GM18519 (cell line): ENCODE measurements around the gene PTPN6.

ENCODE experiments used
- ATAC-seq: cut with Tn5 transposase; IDR thresholded peaks from one replicate; pipeline ENCODE4 v1.9.1; 2021; ENCODE audit warnings: mild to moderate bottlenecking, moderate library complexity; ENCODE audit not compliant: unreplicated experiment, low FRiP score

The PTPN6 gene

DNA sequence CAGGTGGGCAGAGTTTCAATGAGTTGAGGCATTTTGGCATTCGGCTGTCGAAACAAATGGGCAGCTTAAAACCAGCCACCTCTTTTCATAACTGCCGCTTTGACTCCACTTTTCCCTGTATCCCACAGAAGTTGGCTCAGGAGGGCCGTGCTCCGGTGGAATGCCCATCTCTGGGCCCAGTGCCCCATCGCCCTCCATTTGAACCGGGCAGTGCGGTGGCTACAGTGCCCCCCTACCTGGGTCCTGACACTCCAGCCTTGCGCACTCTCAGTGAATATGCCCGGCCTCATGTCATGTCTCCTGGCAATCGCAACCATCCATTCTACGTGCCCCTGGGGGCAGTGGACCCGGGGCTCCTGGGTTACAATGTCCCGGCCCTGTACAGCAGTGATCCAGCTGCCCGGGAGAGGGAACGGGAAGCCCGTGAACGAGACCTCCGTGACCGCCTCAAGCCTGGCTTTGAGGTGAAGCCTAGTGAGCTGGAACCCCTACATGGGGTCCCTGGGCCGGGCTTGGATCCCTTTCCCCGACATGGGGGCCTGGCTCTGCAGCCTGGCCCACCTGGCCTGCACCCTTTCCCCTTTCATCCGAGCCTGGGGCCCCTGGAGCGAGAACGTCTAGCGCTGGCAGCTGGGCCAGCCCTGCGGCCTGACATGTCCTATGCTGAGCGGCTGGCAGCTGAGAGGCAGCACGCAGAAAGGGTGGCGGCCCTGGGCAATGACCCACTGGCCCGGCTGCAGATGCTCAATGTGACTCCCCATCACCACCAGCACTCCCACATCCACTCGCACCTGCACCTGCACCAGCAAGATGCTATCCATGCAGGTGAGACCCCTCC lies 12.6 kb upstream of the PTPN6 start:
- ATAC-seq, result no peak

- no peak for ATAC-seq
Measured at GRCh38 chr12:6939191-6939540, 12.0 kb upstream of the PTPN6 start.

- no peak for ATAC-seq
Measured at GRCh38 chr12:6941267-6941666, 9.9 kb upstream of the PTPN6 start.

GRCh38 chr12:6941782-6942181 lies 9.4 kb upstream of the PTPN6 start:
- no peak for ATAC-seq

GRCh38 chr12:6942331-6942665 lies 8.9 kb upstream of the PTPN6 start:
- no peak for ATAC-seq

- no peak for ATAC-seq
Measured at GRCh38 chr12:6943389-6943721, 7.8 kb upstream of the PTPN6 start.

GRCh38 chr12:6943722-6944380 lies 7.3 kb upstream of the PTPN6 start, which contains the start of the genes C12orf57 and RNU7-1:
TSS of gene C12orf57 (plus strand) at chr12:6944022. CDS start at chr12:6944122, 100 bp downstream.
TSS of gene RNU7-1 (plus strand) at chr12:6943816.
- no peak for ATAC-seq

DNA sequence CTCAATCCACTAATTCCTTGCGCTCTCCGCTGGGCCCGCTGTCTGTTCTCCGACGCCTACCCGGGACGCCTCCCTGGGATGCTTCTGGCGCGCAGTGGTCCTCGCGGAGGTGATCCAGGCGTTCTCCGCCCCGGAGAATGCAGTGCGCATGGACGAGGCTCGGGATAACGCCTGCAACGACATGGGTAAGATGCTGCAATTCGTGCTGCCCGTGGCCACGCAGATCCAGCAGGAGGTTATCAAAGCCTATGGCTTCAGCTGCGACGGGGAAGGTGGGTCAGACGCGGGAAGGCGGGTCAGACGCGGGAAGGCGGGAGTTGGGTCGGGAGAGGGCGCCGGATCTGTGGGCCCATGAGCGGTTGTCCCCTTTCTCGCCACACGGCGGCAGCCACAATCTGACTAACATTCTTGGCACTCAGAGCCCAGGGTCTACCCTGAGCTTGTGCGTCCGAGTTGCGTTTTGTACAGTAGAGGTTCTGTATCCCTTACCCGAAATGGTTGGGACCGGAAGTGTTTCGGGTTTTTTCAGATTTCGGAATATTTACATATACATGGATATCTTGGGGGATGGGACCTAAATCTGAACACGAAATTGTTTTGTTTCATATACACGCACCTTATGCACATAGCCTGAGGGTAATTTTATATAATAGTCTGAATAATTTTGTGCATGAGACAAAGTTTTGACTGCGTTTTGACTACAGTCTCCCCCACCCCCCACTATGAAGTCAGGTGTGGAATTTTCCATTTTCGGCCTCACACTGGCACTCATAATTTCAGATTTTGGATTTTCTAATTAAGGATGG lies 6.6 kb upstream of the PTPN6 start:
- no peak for ATAC-seq

DNA sequence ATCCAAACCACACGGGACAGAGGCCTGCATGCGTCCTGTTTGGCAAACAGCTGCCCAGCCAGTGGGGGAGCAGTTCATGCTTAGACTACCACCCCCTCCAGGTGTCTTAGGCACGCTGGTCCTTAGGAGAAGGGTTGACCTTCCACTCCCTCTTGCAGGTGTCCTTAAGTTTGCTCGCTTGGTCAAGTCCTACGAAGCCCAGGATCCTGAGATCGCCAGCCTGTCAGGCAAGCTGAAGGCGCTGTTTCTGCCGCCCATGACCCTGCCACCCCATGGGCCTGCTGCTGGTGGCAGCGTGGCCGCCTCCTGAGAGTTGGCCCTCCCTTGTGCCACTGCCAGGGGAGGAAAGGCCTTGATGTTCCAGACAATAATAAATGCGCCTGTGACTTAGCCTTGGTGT lies 5.5 kb upstream of the PTPN6 start:
- ATAC-seq, result no peak

GRCh38 chr12:6946033-6946919 lies 4.9 kb upstream of the PTPN6 start:
- no peak for ATAC-seq

- ATAC-seq, result no peak
Measured at GRCh38 chr12:6946920-6947374, 4.2 kb upstream of the PTPN6 start.

GRCh38 chr12:6947615-6948014 lies 3.5 kb upstream of the PTPN6 start:
- ATAC-seq, result no peak

DNA sequence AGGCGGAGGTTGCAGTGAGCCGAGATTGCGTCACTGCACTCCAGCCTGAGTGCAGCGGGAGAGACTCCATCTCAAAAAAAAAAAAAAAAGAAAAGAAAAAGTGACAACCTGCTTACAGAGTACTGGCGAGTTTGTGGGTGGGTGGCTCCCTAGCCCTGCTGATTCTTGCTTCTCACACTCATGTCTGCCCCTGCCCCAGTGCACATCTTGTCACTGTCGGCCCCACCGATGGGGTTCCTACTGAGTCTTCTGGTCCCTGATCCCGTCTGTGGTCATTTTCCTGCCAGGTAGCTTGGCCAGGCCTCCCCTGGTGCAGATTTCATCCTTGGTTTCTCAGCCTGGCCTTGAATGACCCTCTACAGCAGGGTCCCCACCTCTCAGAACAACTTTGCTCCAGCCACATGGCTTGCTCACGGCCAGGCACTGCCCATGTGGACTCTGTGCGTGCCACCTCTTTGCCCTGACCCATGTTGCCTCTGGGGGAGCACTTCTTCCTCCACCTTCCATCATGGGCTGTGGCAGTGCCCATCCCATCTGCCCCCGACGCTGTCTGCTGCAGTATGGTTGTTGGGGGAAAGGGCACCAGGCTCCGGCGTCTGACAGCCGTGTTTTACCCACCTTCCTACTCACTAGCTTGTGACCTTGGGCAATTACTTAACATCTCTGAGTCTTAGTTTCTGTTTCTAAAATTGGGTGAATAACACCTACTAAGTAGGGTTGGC lies 2.1 kb upstream of the PTPN6 start:
- ATAC-seq, result no peak

- ATAC-seq, result no peak
Measured at GRCh38 chr12:6950401-6950801, 755 bp upstream of the PTPN6 start.

DNA sequence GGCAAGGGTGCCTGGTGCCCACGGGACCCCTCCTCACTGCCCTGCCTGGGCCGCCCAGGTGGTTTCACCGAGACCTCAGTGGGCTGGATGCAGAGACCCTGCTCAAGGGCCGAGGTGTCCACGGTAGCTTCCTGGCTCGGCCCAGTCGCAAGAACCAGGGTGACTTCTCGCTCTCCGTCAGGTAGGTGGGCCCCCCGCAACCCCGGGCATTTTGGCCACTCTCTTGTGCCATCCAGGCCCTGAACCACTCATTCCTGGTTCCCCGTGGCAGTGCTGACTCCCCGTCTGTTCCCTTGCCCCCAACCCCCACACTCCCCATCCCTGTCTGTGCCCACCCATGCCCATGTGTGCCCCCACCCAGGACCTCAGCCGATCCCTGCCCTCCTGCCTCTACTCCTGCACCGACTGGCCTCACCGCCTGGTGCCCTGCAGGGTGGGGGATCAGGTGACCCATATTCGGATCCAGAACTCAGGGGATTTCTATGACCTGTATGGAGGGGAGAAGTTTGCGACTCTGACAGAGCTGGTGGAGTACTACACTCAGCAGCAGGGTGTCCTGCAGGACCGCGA lies 480 bp downstream of the PTPN6 start:
- ATAC-seq, result no peak

GRCh38 chr12:6952121-6952862 lies 1.1 kb downstream of the PTPN6 start:
- no peak for ATAC-seq

- no peak for ATAC-seq
Measured at GRCh38 chr12:6952863-6953441, 1.8 kb downstream of the PTPN6 start.
